MM.1S (cell line): ENCODE results near the gene NELL2.

Experiments used
- CTCF ChIP-seq: fragments of 300-600 bp; sonication (generic); IDR thresholded peaks from 2 replicates; pipeline ENCODE4 v1.5.1; 2016; ENCODE audit warnings: antibody characterized with exemption, low read length, mixed read lengths
- EZH2 ChIP-seq: fragments of 300-600 bp; sonication (generic); optimal IDR thresholded peaks from 2 replicates; pipeline ENCODE3; 2017; ENCODE audit warnings: low read depth, mild to moderate bottlenecking, antibody characterized with exemption, low read length, mixed read lengths

- TF ChIP-seq CTCF (no peak), EZH2 (no peak)
Measured at GRCh38 chr12:44663291-44663690, 212.8 kb downstream of the NELL2 start.
